ENCODE data around the gene ATP6V1G2.
A peak's percentile ranks its signal among the peaks of the same experiment; 100 is the strongest.
"Not testable (repeated sequence)": the region's sequence is repeated elsewhere in the genome, so short reads cannot be mapped to it uniquely, and the experiment has no call there.

The ATP6V1G2 gene
- 2.6 reads per million in 2 donors for total RNA-seq

- DNase-seq: peak; percentile 49
Measured at GRCh38 chr6:31546339-31546957, at the start of gene ATP6V1G2. Gene ATP6V1G2 (minus strand): TSS chr6:31546608. CDS start chr6:31546559, 49 bp downstream.

GRCh38 chr6:31592396-31592771 is 46.0 kb upstream of the ATP6V1G2 start:
- DNase-seq: no peak

GRCh38 chr6:31590691-31591090 is 44.3 kb upstream of the ATP6V1G2 start:
- DNase-seq: not testable (repeated sequence)

GRCh38 chr6:31588871-31589650 is 42.7 kb upstream of the ATP6V1G2 start:
- no peak for DNase-seq

- no peak for DNase-seq
Measured at GRCh38 chr6:31587791-31588777, 41.7 kb upstream of the ATP6V1G2 start.

- no peak for DNase-seq
Measured at GRCh38 chr6:31586599-31587281, 40.3 kb upstream of the ATP6V1G2 start.

GRCh38 chr6:31586008-31586407 is 39.6 kb upstream of the ATP6V1G2 start, which contains the start of gene LST1:
Gene LST1 (plus strand): TSS chr6:31586277. CDS start chr6:31587300, 1,023 bp downstream.
- DNase-seq: no peak

- DNase-seq: no peak
Measured at GRCh38 chr6:31585491-31585890, 39.1 kb upstream of the ATP6V1G2 start.

- no peak for DNase-seq
Measured at GRCh38 chr6:31582230-31582643, 35.8 kb upstream of the ATP6V1G2 start, which contains the start of gene LTB. Gene LTB (minus strand): TSS chr6:31582424. CDS start chr6:31582417, 7 bp downstream.

- DNase-seq: no peak
Measured at GRCh38 chr6:31581434-31582229, 35.2 kb upstream of the ATP6V1G2 start.

- peak; percentile 83 for DNase-seq
Measured at GRCh38 chr6:31580807-31581433, 34.5 kb upstream of the ATP6V1G2 start.

- DNase-seq: no peak
Measured at GRCh38 chr6:31580438-31580740, 34.0 kb upstream of the ATP6V1G2 start.

GRCh38 chr6:31579546-31580437 is 33.4 kb upstream of the ATP6V1G2 start:
- no peak for DNase-seq

GRCh38 chr6:31579119-31579505 is 32.7 kb upstream of the ATP6V1G2 start:
- DNase-seq: no peak

GRCh38 chr6:31578184-31579118 is 32.0 kb upstream of the ATP6V1G2 start:
- DNase-seq: no peak

- DNase-seq: no peak
Measured at GRCh38 chr6:31577579-31577966, 31.2 kb upstream of the ATP6V1G2 start.

- no peak for DNase-seq
Measured at GRCh38 chr6:31576897-31577578, 30.6 kb upstream of the ATP6V1G2 start.
